WTC11 (cell line): ENCODE results near the gene MORN5.

Experiments
- CREB1 ChIP-seq: sonication (generic); formaldehyde crosslinking; IDR thresholded peaks from 2 replicates; pipeline ENCODE4 v1.8.0; 2023; ENCODE audit warnings: mild to moderate bottlenecking, missing genetic modification reagents
- ESRRA ChIP-seq: sonication (generic); formaldehyde crosslinking; IDR thresholded peaks from 2 replicates; pipeline ENCODE4 v1.8.1; 2022; ENCODE audit warnings: mild to moderate bottlenecking, missing genetic modification reagents, borderline replicate concordance
- MLX ChIP-seq: sonication (generic); formaldehyde crosslinking; IDR thresholded peaks from 2 replicates; pipeline ENCODE4 v1.8.1; 2023; ENCODE audit warnings: mild to moderate bottlenecking, missing genetic modification reagents, moderate library complexity
- NR1H2 ChIP-seq: sonication (generic); formaldehyde crosslinking; IDR thresholded peaks from 2 replicates; pipeline ENCODE4 v1.9.0; 2021; ENCODE audit warnings: mild to moderate bottlenecking, moderate library complexity, missing genetic modification reagents
- NR2C2 ChIP-seq: sonication (generic); formaldehyde crosslinking; IDR thresholded peaks from 2 replicates; pipeline ENCODE4 v1.8.0; 2022; ENCODE audit warnings: mild to moderate bottlenecking, missing genetic modification reagents
- NR3C1 ChIP-seq: sonication (generic); formaldehyde crosslinking; conservative IDR thresholded peaks from 2 replicates; pipeline ENCODE4 v1.8.1; 2023; ENCODE audit warnings: low read depth, mild to moderate bottlenecking, missing genetic modification reagents
- RORB ChIP-seq: fragments of 250-450 bp; sonication (Bioruptor Pico); IDR thresholded peaks from 2 replicates; pipeline ENCODE4 v1.9.0; 2021; ENCODE audit warnings: mild to moderate bottlenecking
- STAT6 ChIP-seq: sonication (generic); formaldehyde crosslinking; conservative IDR thresholded peaks from 2 replicates; pipeline ENCODE4 v1.8.1; 2023; ENCODE audit warnings: mild to moderate bottlenecking, low read depth, missing genetic modification reagents, moderate library complexity
- ZNF232 ChIP-seq: sonication (generic); formaldehyde crosslinking; IDR thresholded peaks from 2 replicates; pipeline ENCODE4 v1.8.0; 2022; ENCODE audit warnings: mild to moderate bottlenecking, missing genetic modification reagents
- ZNF416 ChIP-seq: fragments of 250-450 bp; sonication (Bioruptor Pico); IDR thresholded peaks from 2 replicates; pipeline ENCODE4 v1.9.0; 2021; ENCODE audit warnings: mild to moderate bottlenecking, inconsistent platforms
- TF ChIP-seq, protein P1 (sequence below): fragments of 200-600 bp; IDR thresholded peaks from 2 replicates; pipeline ENCODE4 v1.8.0; 2022; ENCODE audit warnings: antibody characterized with exemption
- TF ChIP-seq, protein P2 (sequence below): sonication (generic); formaldehyde crosslinking; IDR thresholded peaks from 2 replicates; pipeline ENCODE4 v1.8.1; 2022; ENCODE audit warnings: low read depth, mild to moderate bottlenecking, moderate library complexity, missing genetic modification reagents, borderline replicate concordance
- TF ChIP-seq, protein P3 (sequence below): sonication (generic); formaldehyde crosslinking; IDR thresholded peaks from 2 replicates; pipeline ENCODE4 v1.8.1; 2022; ENCODE audit warnings: low read depth, missing genetic modification reagents, borderline replicate concordance
- TF ChIP-seq, protein P4 (sequence below): sonication (generic); formaldehyde crosslinking; IDR thresholded peaks from 2 replicates; pipeline ENCODE4 v1.8.0; 2022; ENCODE audit warnings: mild to moderate bottlenecking, missing genetic modification reagents

DNA sequence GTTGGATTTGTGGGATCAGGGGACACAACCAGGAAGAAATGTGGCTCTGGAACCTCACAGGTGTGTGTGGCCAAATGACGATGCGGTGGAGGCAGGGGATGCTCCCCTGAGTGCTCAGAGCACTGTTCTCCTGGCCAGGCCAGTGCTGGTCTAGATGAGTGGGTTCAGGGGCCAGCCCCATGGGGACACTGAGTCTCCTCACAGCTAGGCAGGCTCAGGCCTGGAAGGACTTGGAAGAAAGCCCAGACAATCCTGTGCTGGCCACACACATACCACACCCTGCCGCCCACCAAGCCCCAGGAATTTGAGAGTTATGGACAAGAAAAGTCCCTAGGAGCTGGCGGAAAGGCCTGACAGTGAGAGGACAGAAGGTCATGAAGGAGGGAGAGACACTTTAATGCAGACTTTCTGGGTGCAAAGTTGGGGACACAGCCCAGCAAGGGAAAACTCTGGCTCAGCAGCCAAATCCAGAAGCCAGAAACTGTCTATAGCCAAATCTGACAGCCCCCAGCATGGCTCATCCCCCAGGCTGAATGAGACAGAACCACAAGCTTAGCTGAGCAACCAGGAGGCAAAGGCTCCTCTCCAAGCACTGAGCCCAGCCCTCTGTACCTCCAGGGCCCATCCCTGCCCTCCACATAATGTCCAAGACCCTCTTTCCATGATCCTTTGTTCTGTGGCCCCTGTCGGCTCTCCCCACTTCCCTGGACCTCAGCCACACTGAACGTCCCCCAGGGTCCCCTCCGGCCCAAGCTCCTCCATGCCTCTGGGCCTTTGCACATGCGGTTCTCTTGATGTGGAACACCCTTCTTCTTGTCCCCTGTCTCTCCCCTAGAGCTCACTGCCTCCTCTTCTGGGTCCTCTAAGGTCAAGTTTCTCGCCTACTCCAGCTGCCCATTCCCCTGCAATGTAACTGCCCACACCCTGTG is 46.7 kb downstream of the MORN5 start:
- TF ChIP-seq, protein P1, sequence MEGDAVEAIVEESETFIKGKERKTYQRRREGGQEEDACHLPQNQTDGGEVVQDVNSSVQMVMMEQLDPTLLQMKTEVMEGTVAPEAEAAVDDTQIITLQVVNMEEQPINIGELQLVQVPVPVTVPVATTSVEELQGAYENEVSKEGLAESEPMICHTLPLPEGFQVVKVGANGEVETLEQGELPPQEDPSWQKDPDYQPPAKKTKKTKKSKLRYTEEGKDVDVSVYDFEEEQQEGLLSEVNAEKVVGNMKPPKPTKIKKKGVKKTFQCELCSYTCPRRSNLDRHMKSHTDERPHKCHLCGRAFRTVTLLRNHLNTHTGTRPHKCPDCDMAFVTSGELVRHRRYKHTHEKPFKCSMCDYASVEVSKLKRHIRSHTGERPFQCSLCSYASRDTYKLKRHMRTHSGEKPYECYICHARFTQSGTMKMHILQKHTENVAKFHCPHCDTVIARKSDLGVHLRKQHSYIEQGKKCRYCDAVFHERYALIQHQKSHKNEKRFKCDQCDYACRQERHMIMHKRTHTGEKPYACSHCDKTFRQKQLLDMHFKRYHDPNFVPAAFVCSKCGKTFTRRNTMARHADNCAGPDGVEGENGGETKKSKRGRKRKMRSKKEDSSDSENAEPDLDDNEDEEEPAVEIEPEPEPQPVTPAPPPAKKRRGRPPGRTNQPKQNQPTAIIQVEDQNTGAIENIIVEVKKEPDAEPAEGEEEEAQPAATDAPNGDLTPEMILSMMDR, result no peak
- TF ChIP-seq NR3C1 (CRISPR knock-in tag) (no peak), MLX (CRISPR knock-in tag) (no peak), STAT6 (CRISPR knock-in tag) (no peak), ZNF232 (no peak), NR2C2 (no peak), RORB (CRISPR knock-in tag) (no peak), NR1H2 (no peak), ZNF416 (CRISPR knock-in tag) (no peak), CREB1 (no peak), ESRRA (CRISPR knock-in tag) (no peak)
- TF ChIP-seq, protein P2, sequence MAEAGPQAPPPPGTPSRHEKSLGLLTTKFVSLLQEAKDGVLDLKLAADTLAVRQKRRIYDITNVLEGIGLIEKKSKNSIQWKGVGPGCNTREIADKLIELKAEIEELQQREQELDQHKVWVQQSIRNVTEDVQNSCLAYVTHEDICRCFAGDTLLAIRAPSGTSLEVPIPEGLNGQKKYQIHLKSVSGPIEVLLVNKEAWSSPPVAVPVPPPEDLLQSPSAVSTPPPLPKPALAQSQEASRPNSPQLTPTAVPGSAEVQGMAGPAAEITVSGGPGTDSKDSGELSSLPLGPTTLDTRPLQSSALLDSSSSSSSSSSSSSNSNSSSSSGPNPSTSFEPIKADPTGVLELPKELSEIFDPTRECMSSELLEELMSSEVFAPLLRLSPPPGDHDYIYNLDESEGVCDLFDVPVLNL, result no peak
- TF ChIP-seq, protein P3, sequence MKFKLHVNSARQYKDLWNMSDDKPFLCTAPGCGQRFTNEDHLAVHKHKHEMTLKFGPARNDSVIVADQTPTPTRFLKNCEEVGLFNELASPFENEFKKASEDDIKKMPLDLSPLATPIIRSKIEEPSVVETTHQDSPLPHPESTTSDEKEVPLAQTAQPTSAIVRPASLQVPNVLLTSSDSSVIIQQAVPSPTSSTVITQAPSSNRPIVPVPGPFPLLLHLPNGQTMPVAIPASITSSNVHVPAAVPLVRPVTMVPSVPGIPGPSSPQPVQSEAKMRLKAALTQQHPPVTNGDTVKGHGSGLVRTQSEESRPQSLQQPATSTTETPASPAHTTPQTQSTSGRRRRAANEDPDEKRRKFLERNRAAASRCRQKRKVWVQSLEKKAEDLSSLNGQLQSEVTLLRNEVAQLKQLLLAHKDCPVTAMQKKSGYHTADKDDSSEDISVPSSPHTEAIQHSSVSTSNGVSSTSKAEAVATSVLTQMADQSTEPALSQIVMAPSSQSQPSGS (CRISPR knock-in tag), result no peak
- TF ChIP-seq, protein P4, sequence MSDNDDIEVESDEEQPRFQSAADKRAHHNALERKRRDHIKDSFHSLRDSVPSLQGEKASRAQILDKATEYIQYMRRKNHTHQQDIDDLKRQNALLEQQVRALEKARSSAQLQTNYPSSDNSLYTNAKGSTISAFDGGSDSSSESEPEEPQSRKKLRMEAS, result no peak
